ENCODE results near the gene JAGN1. TPM values are rescaled to one million over a fixed set of nuclear protein-coding genes. Genes with fewer than 3 reads are reported as not detected.
A peak's percentile ranks its signal among the peaks of the same experiment; 100 is the strongest.

Gene JAGN1
- total RNA-seq, 2 experiments from 2014 or later: 14.4 to 15.1 TPM

DNA sequence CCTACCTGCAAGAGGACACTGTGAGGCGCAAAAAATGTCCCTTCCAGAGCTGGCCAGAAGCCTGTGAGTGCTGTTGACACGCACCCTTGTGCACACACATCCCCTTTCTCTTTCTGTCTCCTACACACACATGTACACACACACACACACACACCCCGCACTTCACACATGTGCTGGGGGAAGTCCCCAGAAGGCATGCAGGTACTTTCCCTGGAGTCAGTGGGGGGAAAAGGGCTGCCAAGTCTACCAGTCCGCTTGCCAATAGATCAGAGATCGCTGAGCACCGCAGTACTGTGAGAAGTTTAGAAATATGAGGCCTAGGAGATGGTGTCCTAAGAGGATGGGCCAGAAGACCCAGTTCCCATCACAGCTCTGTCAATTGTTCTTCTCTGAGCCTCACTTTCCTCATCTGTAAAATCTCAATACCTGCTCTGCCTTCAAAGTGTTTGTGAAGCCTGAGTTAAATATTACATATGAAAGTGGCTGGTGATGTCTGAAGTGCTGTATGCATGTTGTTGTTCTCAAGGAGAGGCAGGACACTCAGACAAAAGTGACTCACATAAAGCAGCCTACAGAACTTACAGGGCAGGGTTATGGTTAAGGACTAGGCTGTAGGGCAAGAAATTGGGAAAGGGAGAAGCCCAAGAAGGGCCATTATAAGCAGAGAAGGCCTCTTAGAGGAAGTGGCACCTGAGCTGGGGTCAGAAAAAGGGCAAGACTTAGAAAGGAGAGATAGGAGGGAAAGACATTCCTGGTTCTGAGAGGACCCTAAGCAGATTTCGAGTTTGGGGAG lies 19.0 kb downstream of the JAGN1 start:
- Mint-ChIP-seq H3K9me3 (no peaks in the 10 kb centered on the region), H3K4me1 (ENCODE audit: low read depth) (peaks cover 6% of the 10 kb centered on the region), H3K27me3 (no peaks in the 10 kb centered on the region), H3K4me3 (no peak overlapping the region), H3K36me3 (ENCODE audit: low read depth) (no peaks in the 10 kb centered on the region), H3K27ac (no peak overlapping the region)
- Histone ChIP-seq H3K27me3 (ENCODE audit: control insufficient read depth in 1 of 2, insufficient read depth in 2 of 2, low read length in 2 of 2) (no peaks in the 10 kb centered on the region), H3K9me3 (ENCODE audit: control insufficient read depth in 1 of 2, insufficient read depth in 1 of 2, low read length in 2 of 2) (no peaks in the 10 kb centered on the region), H3K36me3 (ENCODE audit: insufficient read depth, low read length) (no peaks in the 10 kb centered on the region), H3K27ac (ENCODE audit: low read depth in 1 of 2, low read length in 2 of 2) (no peak overlapping the region), H3K4me3 (ENCODE audit: low read length) (no peak overlapping the region), H3K4me1 (ENCODE audit: insufficient read depth, low read length) (peaks cover 20% of the 10 kb centered on the region)
- ChIA-PET POLR2A (no interaction called here), CTCF (no interaction called here)
- TF ChIP-seq, protein P1, sequence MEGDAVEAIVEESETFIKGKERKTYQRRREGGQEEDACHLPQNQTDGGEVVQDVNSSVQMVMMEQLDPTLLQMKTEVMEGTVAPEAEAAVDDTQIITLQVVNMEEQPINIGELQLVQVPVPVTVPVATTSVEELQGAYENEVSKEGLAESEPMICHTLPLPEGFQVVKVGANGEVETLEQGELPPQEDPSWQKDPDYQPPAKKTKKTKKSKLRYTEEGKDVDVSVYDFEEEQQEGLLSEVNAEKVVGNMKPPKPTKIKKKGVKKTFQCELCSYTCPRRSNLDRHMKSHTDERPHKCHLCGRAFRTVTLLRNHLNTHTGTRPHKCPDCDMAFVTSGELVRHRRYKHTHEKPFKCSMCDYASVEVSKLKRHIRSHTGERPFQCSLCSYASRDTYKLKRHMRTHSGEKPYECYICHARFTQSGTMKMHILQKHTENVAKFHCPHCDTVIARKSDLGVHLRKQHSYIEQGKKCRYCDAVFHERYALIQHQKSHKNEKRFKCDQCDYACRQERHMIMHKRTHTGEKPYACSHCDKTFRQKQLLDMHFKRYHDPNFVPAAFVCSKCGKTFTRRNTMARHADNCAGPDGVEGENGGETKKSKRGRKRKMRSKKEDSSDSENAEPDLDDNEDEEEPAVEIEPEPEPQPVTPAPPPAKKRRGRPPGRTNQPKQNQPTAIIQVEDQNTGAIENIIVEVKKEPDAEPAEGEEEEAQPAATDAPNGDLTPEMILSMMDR (IDR thresholded peaks at IDR 0.05): no peak
- intact Hi-C loops (cut with DNase I, micrococcal nuclease): no loop called here
- ATAC-seq (ENCODE audit: poor library complexity) (no peak), DNase-seq (peak in 3 of 14 experiments; percentile 17 to 54 (median 42))

DNA sequence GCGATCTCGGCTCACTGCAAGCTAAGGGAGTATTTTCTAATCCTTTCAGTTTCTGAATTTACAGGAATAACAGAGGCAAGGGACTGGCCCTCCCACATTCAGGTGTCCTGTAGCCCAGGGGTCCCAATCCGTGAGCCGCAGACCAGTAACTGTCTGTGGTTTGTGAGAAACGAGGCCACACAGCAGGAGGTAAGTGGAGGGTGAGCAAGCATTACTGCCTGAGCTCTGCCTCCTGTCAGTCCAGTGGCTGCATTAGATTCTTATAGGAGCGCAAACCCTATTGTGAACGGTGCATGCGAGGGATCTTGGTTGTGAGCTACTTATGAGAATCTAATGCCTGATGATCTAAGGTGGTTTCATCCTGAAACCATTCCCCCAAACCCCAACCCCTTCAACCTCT lies 21.5 kb downstream of the JAGN1 start:
- Histone ChIP-seq H3K27me3 (ENCODE audit: control insufficient read depth in 1 of 2, insufficient read depth in 2 of 2, low read length in 2 of 2) (no peaks in the 10 kb centered on the region), H3K4me3 (ENCODE audit: low read length) (no peak overlapping the region), H3K27ac (ENCODE audit: low read depth in 1 of 2, low read length in 2 of 2) (no peak overlapping the region), H3K9me3 (ENCODE audit: control insufficient read depth in 1 of 2, insufficient read depth in 1 of 2, low read length in 2 of 2) (no peaks in the 10 kb centered on the region), H3K36me3 (ENCODE audit: insufficient read depth, low read length) (no peaks in the 10 kb centered on the region), H3K4me1 (ENCODE audit: insufficient read depth, low read length) (peaks cover 39% of the 10 kb centered on the region)
- intact Hi-C loops (cut with DNase I, micrococcal nuclease): no loop called here
- H3K36me3 Mint-ChIP-seq (ENCODE audit: low read depth): no peaks in the 10 kb centered on the region
- no peak for DNase-seq
- H3K27me3 Mint-ChIP-seq: no peaks in the 10 kb centered on the region
- H3K27ac Mint-ChIP-seq: peak overlapping the region; percentile 28
- H3K4me3 Mint-ChIP-seq: no peak overlapping the region
- no peak for ATAC-seq (ENCODE audit: poor library complexity)
- ChIA-PET CTCF (interaction anchor here (0.5 to 1.8 kb wide), 3 partner anchors 21 to 80 kb away, joined by 3 to 12 read pairs (median 3); partner anchors contain the start of gene CRELD1), POLR2A (interaction anchor here (0.6 to 2.6 kb wide), 6 partner anchors 10 to 68 kb away, joined by 3 to 17 read pairs (median 3); partner anchors contain the start of genes CRELD1, JAGN1 and RPUSD3)
- TF ChIP-seq, protein P1 (IDR thresholded peaks at IDR 0.05): no peak
- H3K9me3 Mint-ChIP-seq: no peaks in the 10 kb centered on the region
- peaks cover 19% of the 10 kb centered on the region for H3K4me1 Mint-ChIP-seq (ENCODE audit: low read depth)

DNA sequence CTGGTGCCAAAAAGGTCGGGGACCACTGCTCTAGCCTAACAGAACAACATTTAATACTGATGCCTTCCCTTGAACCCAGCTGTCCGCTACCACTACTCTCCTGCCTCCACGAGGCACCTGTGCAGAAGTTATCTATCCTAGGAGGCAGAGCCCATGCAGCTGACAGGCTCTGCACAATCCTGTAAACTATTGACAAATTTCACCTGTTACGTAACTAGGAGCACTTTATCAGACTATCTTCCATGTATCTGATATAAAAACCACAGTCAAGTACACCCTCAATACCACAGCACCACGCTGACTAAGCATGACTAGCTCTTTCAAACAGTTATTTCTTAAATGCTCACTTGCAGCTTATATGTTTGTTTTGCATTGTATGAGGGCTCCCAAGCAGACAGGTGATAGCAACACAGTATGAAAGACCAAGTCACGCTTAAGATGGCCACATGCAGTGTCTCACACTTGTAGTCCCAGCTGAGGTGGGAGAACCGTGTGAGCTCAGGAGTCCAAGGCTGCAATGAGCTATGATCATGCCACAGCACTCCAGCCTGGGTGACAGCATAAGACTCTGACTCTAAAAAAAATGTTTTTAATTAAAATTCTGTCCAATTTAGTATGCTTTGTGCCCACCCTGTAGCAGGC lies 22.0 kb downstream of the JAGN1 start:
- H3K4me3 ChIP-seq (ENCODE audit: low read length): no peak overlapping the region
- Mint-ChIP-seq H3K27me3 (no peaks in the 10 kb centered on the region), H3K4me1 (ENCODE audit: low read depth) (peaks cover 19% of the 10 kb centered on the region), H3K36me3 (ENCODE audit: low read depth) (no peaks in the 10 kb centered on the region), H3K27ac (peak overlapping the region; percentile 28), H3K9me3 (no peaks in the 10 kb centered on the region), H3K4me3 (peak overlapping the region; percentile 0)
- H3K27me3 ChIP-seq (ENCODE audit: control insufficient read depth in 1 of 2, insufficient read depth in 2 of 2, low read length in 2 of 2): no peaks in the 10 kb centered on the region
- no peaks in the 10 kb centered on the region for H3K36me3 ChIP-seq (ENCODE audit: insufficient read depth, low read length)
- ATAC-seq (ENCODE audit: poor library complexity): peak; percentile 54
- H3K9me3 ChIP-seq (ENCODE audit: control insufficient read depth in 1 of 2, insufficient read depth in 1 of 2, low read length in 2 of 2): no peaks in the 10 kb centered on the region
- ChIA-PET POLR2A (interaction anchor here (0.6 to 2.6 kb wide), 5 partner anchors 11 to 69 kb away, joined by 3 to 17 read pairs (median 3); partner anchors contain the start of genes CRELD1, JAGN1 and RPUSD3), CTCF (interaction anchor here (0.5 to 1.8 kb wide), 3 partner anchors 21 to 81 kb away, joined by 3 to 12 read pairs (median 3); partner anchors contain the start of gene CRELD1)
- TF ChIP-seq, protein P1 (IDR thresholded peaks at IDR 0.05): no peak
- peaks cover 44% of the 10 kb centered on the region for H3K4me1 ChIP-seq (ENCODE audit: insufficient read depth, low read length)
- peak in 4 of 14 experiments; percentile 45 to 55 (median 48) for DNase-seq
- intact Hi-C loops (cut with DNase I, micrococcal nuclease): no loop called here
- H3K27ac ChIP-seq (ENCODE audit: low read depth in 1 of 2, low read length in 2 of 2): no peak overlapping the region

Measured in CD4-positive, alpha-beta T cell (primary cell).